ENCODE data around the gene VPS4A.
"Not testable (repeated sequence)": the region's sequence is repeated elsewhere in the genome, so short reads cannot be mapped to it uniquely, and the experiment has no call there.

The VPS4A gene

GRCh38 chr16:69310653-69311532, at the start of gene VPS4A:
TSS of gene VPS4A (plus strand) at chr16:69311350. CDS start at chr16:69311512, 162 bp downstream.
- no peak for FAIRE-seq

- FAIRE-seq = no peak
These were observed 44.7 kb upstream of the VPS4A start for GRCh38 chr16:69266334-69267063.

GRCh38 chr16:69267633-69268032, 43.5 kb upstream of the VPS4A start:
- FAIRE-seq = no peak

- FAIRE-seq = no peak
These were observed 40.8 kb upstream of the VPS4A start for GRCh38 chr16:69270395-69270794.

- FAIRE-seq = no peak
These were observed 40.3 kb upstream of the VPS4A start for GRCh38 chr16:69270831-69271230.

GRCh38 chr16:69273009-69273408, 38.1 kb upstream of the VPS4A start:
- no peak for FAIRE-seq

- FAIRE-seq = no peak
These were observed 36.4 kb upstream of the VPS4A start for GRCh38 chr16:69274699-69275235.

- FAIRE-seq = no peak
These were observed 34.7 kb upstream of the VPS4A start for GRCh38 chr16:69276148-69277115.

GRCh38 chr16:69277413-69277812, 33.7 kb upstream of the VPS4A start:
- no peak for FAIRE-seq

GRCh38 chr16:69283851-69284250, 27.3 kb upstream of the VPS4A start:
- FAIRE-seq = no peak

GRCh38 chr16:69285240-69285639, 25.9 kb upstream of the VPS4A start:
- no peak for FAIRE-seq

- FAIRE-seq = peak; percentile 98
These were observed 24.0 kb upstream of the VPS4A start for GRCh38 chr16:69286941-69287713.

GRCh38 chr16:69291657-69292056, 19.5 kb upstream of the VPS4A start:
- not testable (repeated sequence) for FAIRE-seq

GRCh38 chr16:69293401-69293800, 17.7 kb upstream of the VPS4A start:
- no peak for FAIRE-seq

- no peak for FAIRE-seq
These were observed 17.1 kb upstream of the VPS4A start for GRCh38 chr16:69294051-69294450.

GRCh38 chr16:69296771-69297170, 14.4 kb upstream of the VPS4A start:
- not testable (repeated sequence) for FAIRE-seq

- no peak for FAIRE-seq
These were observed 12.9 kb upstream of the VPS4A start for GRCh38 chr16:69298261-69298660.

GRCh38 chr16:69301187-69301586, 10.0 kb upstream of the VPS4A start:
- FAIRE-seq = no peak

- FAIRE-seq = no peak
These were observed 9.3 kb upstream of the VPS4A start for GRCh38 chr16:69301861-69302260.

- FAIRE-seq = no peak
These were observed 8.8 kb upstream of the VPS4A start for GRCh38 chr16:69302301-69302700.

- no peak for FAIRE-seq
These were observed 5.1 kb upstream of the VPS4A start for GRCh38 chr16:69306031-69306430.

GRCh38 chr16:69307091-69307490, 4.1 kb upstream of the VPS4A start:
- FAIRE-seq = no peak
